T-cell (primary cell): ENCODE measurements around the gene OAF. TPM values are rescaled to one million over a fixed set of nuclear protein-coding genes. Genes with fewer than 3 reads are reported as not detected.

Experiments
- ATAC-seq, 4 experiments: fragments of 200-7000 bp in 3 of 4; fragments of 150-1000 bp in 1 of 4; cut with Tn5 transposase; replicated peaks in 1 of 4; 1 replicate in 3 of 4; 2 replicates in 1 of 4; pipeline ENCODE4 v1.10.0; 2021; ENCODE audit warnings: moderate library complexity in 3 of 4, mild to moderate bottlenecking in 2 of 4, moderate number of reproducible peaks in 1 of 4
- CTCF ChIA-PET, 2 donors: fragments of 300-600 bp; sonication (Branson Sonifier 250); formaldehyde crosslinking; loops; one replicate each; lab custom pipeline; 2022; ENCODE audit warnings: antibody characterized with exemption in 2 of 2; lab: Charles Lee
- POLR2A ChIA-PET, 2 donors: fragments of 300-600 bp; sonication (Branson Sonifier 250); formaldehyde crosslinking; loops; one replicate each; lab custom pipeline; 2022; ENCODE audit warnings: antibody characterized with exemption in 2 of 2; lab: Charles Lee
- DNase-seq, 35 experiments: peaks; one replicate each; pipeline versions ENCODE4 v3.0.0 to v3.0.0-alpha.2; 2013 to 2023
- H3K27ac ChIP-seq: one replicate; pipeline ENCODE4 v1.5.1; 2013; ENCODE audit warnings: low read length
- H3K27me3 ChIP-seq, 2 experiments: replicated peaks in 1 of 2; 1 replicate in 1 of 2; 2 replicates in 1 of 2; pipeline versions ENCODE4 v1.6.1 to v1.7.0; 2013; ENCODE audit warnings: low read length in 1 of 2, mixed read lengths in 1 of 2; ENCODE audit not compliant: control insufficient read depth in 2 of 2, insufficient read depth in 2 of 2; ENCODE audit errors: extremely low read depth in 1 of 2
- H3K36me3 ChIP-seq, 2 donors: 1 replicate in 1 of 2; 2 replicates in 1 of 2; pipeline versions ENCODE4 v1.6.1 to v1.7.0; 2013; ENCODE audit warnings: low read length in 1 of 2; ENCODE audit not compliant: control insufficient read depth in 2 of 2, insufficient read depth in 1 of 2; ENCODE audit errors: extremely low read depth in 1 of 2
- H3K4me1 ChIP-seq, 2 experiments: 1 replicate in 1 of 2; 2 replicates in 1 of 2; pipeline versions ENCODE4 v1.6.1 to v1.7.0; 2013; ENCODE audit warnings: low read length in 2 of 2, mixed read lengths in 1 of 2; ENCODE audit not compliant: insufficient read depth in 2 of 2, control insufficient read depth in 1 of 2; ENCODE audit errors: extremely low read depth in 1 of 2
- H3K4me3 ChIP-seq, 2 donors: 1 replicate in 1 of 2; 2 replicates in 1 of 2; pipeline versions ENCODE4 v1.5.1 to v1.7.0; 2013; ENCODE audit warnings: mild to moderate bottlenecking in 2 of 2, low read length in 1 of 2, moderate library complexity in 1 of 2; ENCODE audit not compliant: control insufficient read depth in 1 of 2; ENCODE audit errors: extremely low read depth in 1 of 2
- H3K9me3 ChIP-seq: 2 replicates; pipeline ENCODE4 v1.7.0; 2013
- H3K27ac Mint-ChIP-seq, 2 donors: one replicate each; pipeline ENCODE4 v1.8.0; 2020 to 2021; ENCODE audit warnings: mild to moderate bottlenecking in 2 of 2, mixed read lengths in 2 of 2
- H3K27me3 Mint-ChIP-seq, 2 donors: one replicate each; pipeline ENCODE4 v1.8.0; 2021 to 2022; ENCODE audit warnings: mixed read lengths in 2 of 2
- H3K36me3 Mint-ChIP-seq: one replicate; pipeline ENCODE4 v1.8.0; 2021; ENCODE audit warnings: mixed read lengths
- H3K4me1 Mint-ChIP-seq, 3 donors: one replicate each; pipeline ENCODE4 v1.8.0; 2020 to 2022; ENCODE audit warnings: mixed read lengths in 3 of 3, mild to moderate bottlenecking in 1 of 3
- H3K4me3 Mint-ChIP-seq, 3 donors: one replicate each; pipeline ENCODE4 v1.8.0; 2020 to 2022; ENCODE audit warnings: mild to moderate bottlenecking in 3 of 3, mixed read lengths in 3 of 3, moderate library complexity in 3 of 3
- H3K9me3 Mint-ChIP-seq, 3 donors: one replicate each; pipeline ENCODE4 v1.8.0; 2020 to 2022; ENCODE audit warnings: mixed read lengths in 3 of 3
- whole genome bisulfite sequencing: methylation state at CpG from one replicate; pipeline ENCODE4 v1.1.5; 2013; ENCODE audit warnings: missing lambda C conversion rate; ENCODE audit not compliant: insufficient coverage; 5-methylcytosine and 5-hydroxymethylcytosine counted together
- total RNA-seq, 35 experiments: library from RNA in 6 of 35; stranded (reverse) in 6 of 35; fragments of 120-200 nt in 1 of 35; gene quantifications; one replicate each; pipeline versions ENCODE4 v1.2.1 to v1.2.4 and lab custom pipeline; 2013 to 2026

OAF gene
- total RNA-seq, 5 donors from 2014 or later (not counting 1 experiment from before 2014, with no cell fraction given), result 3.2 to 6.0 (median 4.0) TPM

GRCh38 chr11:120170741-120171261 is 40.0 kb upstream of the OAF start:
- Mint-ChIP-seq H3K4me3 (peak overlapping the region in 2 of 3 donors; percentile 9 to 75), H3K4me1 (peaks cover 4 to 9% (median 5%) of the 10 kb centered on the region in 3 donors), H3K27ac (no peak overlapping the region), H3K9me3 (peaks cover 0 to 5% (median 1%) of the 10 kb centered on the region in 3 donors), H3K36me3 (no peaks in the 10 kb centered on the region), H3K27me3 (peaks cover 60 to 83% of the 10 kb centered on the region in 2 donors)
- Histone ChIP-seq H3K27me3 (peaks cover 12 to 65% of the 10 kb centered on the region in 2 experiments), H3K4me1 (peaks cover 0 to 20% of the 10 kb centered on the region in 2 experiments), H3K4me3 (no peak overlapping the region), H3K9me3 (no peaks in the 10 kb centered on the region), H3K27ac (no peak overlapping the region), H3K36me3 (no peaks in the 10 kb centered on the region)
- POLR2A ChIA-PET, result no interaction called here
- CTCF ChIA-PET, result interaction anchor here (0.6 to 1.9 kb wide), 2 partner anchors 60 to 654 kb away, joined by 7 to 10 read pairs; no protein-coding TSS in a partner anchor
- peak in 1 of 35 experiments; percentile 20 for DNase-seq
- no peak for ATAC-seq
- WGBS, result 81% methylated on average over 10 of the region's 12 CpGs

GRCh38 chr11:120172054-120172911 is 38.5 kb upstream of the OAF start:
- peaks cover 0 to 20% of the 10 kb centered on the region in 2 experiments for H3K4me1 ChIP-seq
- ChIA-PET CTCF (interaction anchor here in 1 of 2 donors (0.6 to 1.9 kb wide), 2 partner anchors 21 to 59 kb away, joined by 3 to 10 read pairs; no protein-coding TSS in a partner anchor), POLR2A (no interaction called here)
- no peaks in the 10 kb centered on the region for H3K9me3 ChIP-seq
- peak overlapping the region in 1 of 3 donors; percentile 24 for H3K4me3 Mint-ChIP-seq
- H3K9me3 Mint-ChIP-seq, result no peaks in the 10 kb centered on the region
- H3K27me3 Mint-ChIP-seq, result peaks cover 49 to 70% of the 10 kb centered on the region in 2 donors
- WGBS, result 4% methylated on average over 15 of the region's 24 CpGs
- ATAC-seq (peak; percentile 24 to 55 (median 42)), DNase-seq (peak in 28 of 35 experiments; percentile 7 to 57 (median 26))
- no peak overlapping the region for H3K27ac ChIP-seq
- no peaks in the 10 kb centered on the region for H3K36me3 Mint-ChIP-seq
- peaks cover 4 to 9% (median 5%) of the 10 kb centered on the region in 3 donors for H3K4me1 Mint-ChIP-seq
- H3K36me3 ChIP-seq, result no peaks in the 10 kb centered on the region
- H3K4me3 ChIP-seq, result no peak overlapping the region
- H3K27ac Mint-ChIP-seq, result no peak overlapping the region
- peaks cover 4 to 66% of the 10 kb centered on the region in 2 experiments for H3K27me3 ChIP-seq

- no peak overlapping the region for H3K4me3 ChIP-seq
- H3K27me3 Mint-ChIP-seq, result peaks cover 43 to 61% of the 10 kb centered on the region in 2 donors
- H3K36me3 Mint-ChIP-seq, result no peaks in the 10 kb centered on the region
- ChIA-PET POLR2A (no interaction called here), CTCF (no interaction called here)
- H3K9me3 ChIP-seq, result no peaks in the 10 kb centered on the region
- H3K27ac Mint-ChIP-seq, result no peak overlapping the region
- H3K4me1 ChIP-seq, result peaks cover 0 to 20% of the 10 kb centered on the region in 2 experiments
- DNase-seq (peak in 1 of 35 experiments; percentile 17), ATAC-seq (no peak)
- no peaks in the 10 kb centered on the region for H3K9me3 Mint-ChIP-seq
- H3K27me3 ChIP-seq, result peaks cover under 1 to 57% of the 10 kb centered on the region in 2 experiments
- peaks cover 4 to 9% (median 5%) of the 10 kb centered on the region in 3 donors for H3K4me1 Mint-ChIP-seq
- H3K27ac ChIP-seq, result no peak overlapping the region
- H3K4me3 Mint-ChIP-seq, result no peak overlapping the region
- no peaks in the 10 kb centered on the region for H3K36me3 ChIP-seq
- WGBS, result 73% methylated on average over 10 of the region's 11 CpGs
These were observed 37.7 kb upstream of the OAF start for GRCh38 chr11:120173019-120173705.

- no peak overlapping the region for H3K27ac ChIP-seq
- no peaks in the 10 kb centered on the region for H3K9me3 ChIP-seq
- POLR2A ChIA-PET, result no interaction called here
- 100% methylated on average over 1 of the region's 5 CpGs for WGBS
- Mint-ChIP-seq H3K4me1 (peaks cover 1 to 4% (median 4%) of the 10 kb centered on the region in 3 donors), H3K9me3 (no peaks in the 10 kb centered on the region), H3K27ac (no peak overlapping the region), H3K4me3 (no peak overlapping the region), H3K36me3 (no peaks in the 10 kb centered on the region), H3K27me3 (peaks cover 37 to 55% of the 10 kb centered on the region in 2 donors)
- DNase-seq (no peak), ATAC-seq (no peak)
- H3K4me3 ChIP-seq, result no peak overlapping the region
- peaks cover 0 to 51% of the 10 kb centered on the region in 2 experiments for H3K27me3 ChIP-seq
- CTCF ChIA-PET, result no interaction called here
- peaks cover 0 to 14% of the 10 kb centered on the region in 2 experiments for H3K4me1 ChIP-seq
- H3K36me3 ChIP-seq, result no peaks in the 10 kb centered on the region
These were observed 37.0 kb upstream of the OAF start for GRCh38 chr11:120173807-120174206.

GRCh38 chr11:120174866-120175265 is 36.0 kb upstream of the OAF start:
- peaks cover 0 to 41% of the 10 kb centered on the region in 2 experiments for H3K27me3 ChIP-seq
- peaks cover 0 to 4% (median 0%) of the 10 kb centered on the region in 3 donors for H3K4me1 Mint-ChIP-seq
- 88% methylated on average over 3 of the region's 4 CpGs for WGBS
- H3K36me3 ChIP-seq, result no peaks in the 10 kb centered on the region
- peak in 1 of 35 experiments; percentile 3 for DNase-seq
- H3K4me3 ChIP-seq, result no peak overlapping the region
- CTCF ChIA-PET, result no interaction called here
- no peak for ATAC-seq
- peaks cover 0 to 6% of the 10 kb centered on the region in 2 experiments for H3K4me1 ChIP-seq
- H3K27ac Mint-ChIP-seq, result no peak overlapping the region
- H3K27me3 Mint-ChIP-seq, result peaks cover 36 to 48% of the 10 kb centered on the region in 2 donors
- POLR2A ChIA-PET, result no interaction called here
- no peaks in the 10 kb centered on the region for H3K9me3 Mint-ChIP-seq
- no peak overlapping the region for H3K27ac ChIP-seq
- no peaks in the 10 kb centered on the region for H3K36me3 Mint-ChIP-seq
- H3K4me3 Mint-ChIP-seq, result no peak overlapping the region
- H3K9me3 ChIP-seq, result no peaks in the 10 kb centered on the region

- no peak for ATAC-seq
- ChIA-PET POLR2A (no interaction called here), CTCF (interaction anchor here in 1 of 2 donors (0.7 to 1.1 kb wide), 2 partner anchors 10 to 156 kb away, joined by 3 to 4 read pairs; no protein-coding TSS in a partner anchor)
- peaks cover 0 to 24% of the 10 kb centered on the region in 2 experiments for H3K27me3 ChIP-seq
- Mint-ChIP-seq H3K4me1 (no peaks in the 10 kb centered on the region), H3K36me3 (no peaks in the 10 kb centered on the region), H3K27me3 (peaks cover 13 to 22% of the 10 kb centered on the region in 2 donors), H3K4me3 (no peak overlapping the region), H3K27ac (no peak overlapping the region), H3K9me3 (no peaks in the 10 kb centered on the region)
- H3K9me3 ChIP-seq, result no peaks in the 10 kb centered on the region
- H3K36me3 ChIP-seq, result no peaks in the 10 kb centered on the region
- H3K4me3 ChIP-seq, result no peak overlapping the region
- no peak for DNase-seq
- WGBS, result 96% methylated on average over 4 of the region's 5 CpGs
- no peaks in the 10 kb centered on the region for H3K4me1 ChIP-seq
- no peak overlapping the region for H3K27ac ChIP-seq
These were observed 32.2 kb upstream of the OAF start for GRCh38 chr11:120178561-120179056.
